ENCODE measurements around the gene SCRN3. TPM values are rescaled to one million over a fixed set of nuclear protein-coding genes. Genes with fewer than 3 reads are reported as not detected.

SCRN3 gene
- polyA plus RNA-seq, 1 donor from 2014 or later = 57.1 TPM

GRCh38 chr2:174444761-174445160, 49.2 kb downstream of the SCRN3 start (continued):
- TF ChIP-seq REST (IDR thresholded peaks at IDR 0.05; ENCODE audit: borderline replicate concordance) (no peak), MXI1 (conservative IDR thresholded peaks at IDR 0.05; ENCODE audit: poor library complexity, severe bottlenecking) (no peak)

DNA sequence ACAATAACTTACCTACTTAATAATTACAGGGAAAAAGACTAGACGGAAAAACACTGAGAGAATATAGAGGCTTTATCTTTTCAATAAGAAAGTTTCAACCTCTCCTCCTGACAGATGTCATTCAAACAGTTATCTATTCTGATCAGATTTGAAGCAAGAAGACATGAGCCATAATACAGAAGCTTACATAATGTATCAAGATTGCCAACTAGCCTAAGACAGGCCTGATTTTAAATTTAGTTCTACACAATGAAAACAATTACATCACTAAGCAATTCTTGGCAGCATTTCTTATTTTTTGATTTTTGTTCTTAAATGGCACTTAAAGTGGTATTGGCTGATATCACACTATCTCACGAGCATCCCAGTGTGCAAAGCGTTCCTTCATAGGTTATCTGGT, 49.7 kb downstream of the SCRN3 start:
- no peak overlapping the region for H3K4me2 ChIP-seq (ENCODE audit: low read length)
- H3K9me2 ChIP-seq (ENCODE audit: insufficient read depth, low read length) = no peaks in the 10 kb centered on the region
- no peak overlapping the region for H2AFZ ChIP-seq (ENCODE audit: low read depth, low read length)
- no peaks in the 10 kb centered on the region for H3K9me3 ChIP-seq (ENCODE audit: low read length)
- TF ChIP-seq REST (IDR thresholded peaks at IDR 0.05; ENCODE audit: borderline replicate concordance) (no peak), SMC3 (conservative IDR thresholded peaks at IDR 0.05; ENCODE audit: poor library complexity) (no peak), POLR2AphosphoS5 (IDR thresholded peaks at IDR 0.05) (no peak), EZH2 (IDR thresholded peaks at IDR 0.05; ENCODE audit: borderline replicate concordance, insufficient read depth, low read length, poor library complexity, severe bottlenecking) (no peak), EP300 (conservative IDR thresholded peaks at IDR 0.05; ENCODE audit: poor library complexity, severe bottlenecking) (no peak), MXI1 (conservative IDR thresholded peaks at IDR 0.05; ENCODE audit: poor library complexity, severe bottlenecking) (no peak), RAD21 (conservative IDR thresholded peaks at IDR 0.05) (no peak), TAF1 (IDR thresholded peaks at IDR 0.05; ENCODE audit: low read depth) (no peak)
- TF ChIP-seq, protein P1, sequence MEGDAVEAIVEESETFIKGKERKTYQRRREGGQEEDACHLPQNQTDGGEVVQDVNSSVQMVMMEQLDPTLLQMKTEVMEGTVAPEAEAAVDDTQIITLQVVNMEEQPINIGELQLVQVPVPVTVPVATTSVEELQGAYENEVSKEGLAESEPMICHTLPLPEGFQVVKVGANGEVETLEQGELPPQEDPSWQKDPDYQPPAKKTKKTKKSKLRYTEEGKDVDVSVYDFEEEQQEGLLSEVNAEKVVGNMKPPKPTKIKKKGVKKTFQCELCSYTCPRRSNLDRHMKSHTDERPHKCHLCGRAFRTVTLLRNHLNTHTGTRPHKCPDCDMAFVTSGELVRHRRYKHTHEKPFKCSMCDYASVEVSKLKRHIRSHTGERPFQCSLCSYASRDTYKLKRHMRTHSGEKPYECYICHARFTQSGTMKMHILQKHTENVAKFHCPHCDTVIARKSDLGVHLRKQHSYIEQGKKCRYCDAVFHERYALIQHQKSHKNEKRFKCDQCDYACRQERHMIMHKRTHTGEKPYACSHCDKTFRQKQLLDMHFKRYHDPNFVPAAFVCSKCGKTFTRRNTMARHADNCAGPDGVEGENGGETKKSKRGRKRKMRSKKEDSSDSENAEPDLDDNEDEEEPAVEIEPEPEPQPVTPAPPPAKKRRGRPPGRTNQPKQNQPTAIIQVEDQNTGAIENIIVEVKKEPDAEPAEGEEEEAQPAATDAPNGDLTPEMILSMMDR (IDR thresholded peaks at IDR 0.05; ENCODE audit: poor library complexity, severe bottlenecking) = no peak
- H3K4me3 ChIP-seq (ENCODE audit: low read length) = no peak overlapping the region
- H4K20me1 ChIP-seq (ENCODE audit: insufficient read depth) = no peaks in the 10 kb centered on the region
- H3K9ac ChIP-seq (ENCODE audit: low read length) = no peak overlapping the region
- no peaks in the 10 kb centered on the region for H3K79me2 ChIP-seq (replicated peaks; ENCODE audit: insufficient read depth, low read length)
- H3K27me3 ChIP-seq (ENCODE audit: insufficient read depth, low read depth, low read length) = no peaks in the 10 kb centered on the region
- no peaks in the 10 kb centered on the region for H3K36me3 ChIP-seq (ENCODE audit: insufficient read depth, low read length)
- no peaks in the 10 kb centered on the region for H3F3A ChIP-seq (ENCODE audit: insufficient read depth, low read length, poor library complexity, severe bottlenecking)
- H3K27ac ChIP-seq (ENCODE audit: low read length) = no peak overlapping the region

Data from neural cell (in vitro differentiated cells).